A673 (cell line): ENCODE data around the gene SOST.

Experiments used
- EZH2 ChIP-seq: fragments of 200-600 bp; sonication (generic); IDR thresholded peaks from 2 replicates; pipeline ENCODE4 v1.6.1; 2017; ENCODE audit warnings: borderline replicate concordance, low read depth, mild to moderate bottlenecking, mixed read lengths, antibody characterized with exemption, low read length; ENCODE audit not compliant: poor library complexity, severe bottlenecking
- TF ChIP-seq, protein P1 (sequence below): fragments of 300-800, 200-600 bp; sonication (generic); conservative IDR thresholded peaks from 2 replicates; pipeline ENCODE4 v1.5.1; 2017; ENCODE audit warnings: low read depth, mild to moderate bottlenecking, antibody characterized with exemption, low read length, moderate library complexity, mixed read lengths

DNA sequence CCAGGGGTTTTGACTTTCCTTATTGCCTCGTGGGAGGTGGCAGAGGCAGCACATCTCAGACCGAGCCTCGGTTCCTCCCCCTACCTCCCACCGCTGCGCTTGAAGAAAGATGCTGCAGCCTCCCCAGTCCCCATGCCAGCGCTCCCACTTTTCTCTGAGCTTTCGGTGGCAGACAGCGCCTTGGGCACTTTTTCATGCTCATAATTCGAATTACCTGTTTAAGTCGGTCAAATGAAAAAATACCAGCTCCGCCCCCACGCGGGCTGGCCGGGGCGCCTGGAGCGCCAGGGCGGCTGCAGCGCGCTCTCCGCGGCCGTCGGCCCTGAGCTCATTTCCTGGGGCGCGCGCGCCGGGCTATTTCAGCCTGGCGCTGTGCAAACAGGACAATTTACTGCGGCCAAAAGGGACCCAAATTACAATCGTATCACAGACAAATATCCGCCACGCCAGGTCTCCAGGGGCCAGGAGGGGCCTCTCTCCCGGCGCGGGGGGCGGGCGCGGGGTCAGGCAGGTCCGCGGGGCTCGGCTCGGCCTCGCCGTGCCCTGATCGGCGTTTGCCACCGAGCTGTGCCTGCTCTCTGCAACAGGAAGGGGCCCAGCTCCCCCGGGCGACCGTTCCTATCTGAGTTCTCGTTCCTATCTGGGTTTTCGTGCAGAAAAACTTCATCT is 45.0 kb downstream of the SOST start:
- TF ChIP-seq, protein P1, sequence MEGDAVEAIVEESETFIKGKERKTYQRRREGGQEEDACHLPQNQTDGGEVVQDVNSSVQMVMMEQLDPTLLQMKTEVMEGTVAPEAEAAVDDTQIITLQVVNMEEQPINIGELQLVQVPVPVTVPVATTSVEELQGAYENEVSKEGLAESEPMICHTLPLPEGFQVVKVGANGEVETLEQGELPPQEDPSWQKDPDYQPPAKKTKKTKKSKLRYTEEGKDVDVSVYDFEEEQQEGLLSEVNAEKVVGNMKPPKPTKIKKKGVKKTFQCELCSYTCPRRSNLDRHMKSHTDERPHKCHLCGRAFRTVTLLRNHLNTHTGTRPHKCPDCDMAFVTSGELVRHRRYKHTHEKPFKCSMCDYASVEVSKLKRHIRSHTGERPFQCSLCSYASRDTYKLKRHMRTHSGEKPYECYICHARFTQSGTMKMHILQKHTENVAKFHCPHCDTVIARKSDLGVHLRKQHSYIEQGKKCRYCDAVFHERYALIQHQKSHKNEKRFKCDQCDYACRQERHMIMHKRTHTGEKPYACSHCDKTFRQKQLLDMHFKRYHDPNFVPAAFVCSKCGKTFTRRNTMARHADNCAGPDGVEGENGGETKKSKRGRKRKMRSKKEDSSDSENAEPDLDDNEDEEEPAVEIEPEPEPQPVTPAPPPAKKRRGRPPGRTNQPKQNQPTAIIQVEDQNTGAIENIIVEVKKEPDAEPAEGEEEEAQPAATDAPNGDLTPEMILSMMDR, result no peak
- no peak for TF ChIP-seq EZH2
